Measurements from ENCODE around the gene PDE5A.

Gene PDE5A

DNA sequence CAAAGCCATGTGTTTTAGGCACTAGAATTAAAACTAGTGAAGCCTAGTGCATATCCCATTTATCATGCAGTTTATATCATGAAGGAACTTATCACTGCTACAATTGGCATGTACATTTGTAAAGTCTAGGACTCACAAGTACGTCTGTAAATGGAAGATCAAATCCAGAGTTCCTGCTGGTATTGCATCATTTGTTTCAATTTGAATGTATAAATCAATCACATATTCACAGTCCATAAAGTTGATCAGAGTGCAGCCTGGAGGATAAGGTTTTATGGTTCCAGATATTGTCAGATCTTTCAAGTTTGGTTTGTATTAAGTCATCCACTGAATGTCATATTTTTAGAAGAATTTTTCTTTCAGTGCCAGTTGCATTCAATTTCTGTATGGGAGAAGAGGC, 32.6 kb upstream of the PDE5A start:
- POLR2A ChIA-PET, result no interaction called here

DNA sequence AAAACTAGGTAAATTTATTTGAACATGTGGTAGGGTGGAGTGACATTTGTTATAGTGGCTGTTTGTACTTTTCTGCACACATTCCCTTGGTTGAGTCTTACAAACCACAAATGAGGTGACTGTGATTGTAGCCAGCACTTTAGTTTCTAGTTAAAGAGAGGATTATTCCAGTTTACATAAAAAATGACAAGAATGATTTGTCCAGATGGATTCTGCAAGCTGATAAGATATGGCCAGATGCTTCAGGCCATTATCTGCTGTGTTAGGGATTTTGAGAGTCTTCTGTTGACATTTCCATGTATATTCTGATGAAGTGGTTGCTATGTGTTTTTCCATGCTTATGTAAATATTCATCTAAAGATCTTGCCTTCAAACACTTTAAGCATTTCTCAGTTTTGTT, 31.0 kb upstream of the PDE5A start:
- DNase-seq (ENCODE audit: low read depth, low spot score), result peak; percentile 63
- CTCF ChIA-PET, result interaction anchor here (0.6 to 1.9 kb wide), 4 partner anchors 31 to 635 kb away, joined by 3 to 7 read pairs (median 5); partner anchors contain the start of gene PDE5A
- no peak overlapping the region for H3K4me3 ChIP-seq (ENCODE audit: low read depth, low read length)
- POLR2A ChIA-PET, result interaction anchor here (0.6 kb wide), 1 partner anchor 618 kb away, joined by 3 read pairs; no protein-coding TSS in a partner anchor
- TF ChIP-seq, protein P1, sequence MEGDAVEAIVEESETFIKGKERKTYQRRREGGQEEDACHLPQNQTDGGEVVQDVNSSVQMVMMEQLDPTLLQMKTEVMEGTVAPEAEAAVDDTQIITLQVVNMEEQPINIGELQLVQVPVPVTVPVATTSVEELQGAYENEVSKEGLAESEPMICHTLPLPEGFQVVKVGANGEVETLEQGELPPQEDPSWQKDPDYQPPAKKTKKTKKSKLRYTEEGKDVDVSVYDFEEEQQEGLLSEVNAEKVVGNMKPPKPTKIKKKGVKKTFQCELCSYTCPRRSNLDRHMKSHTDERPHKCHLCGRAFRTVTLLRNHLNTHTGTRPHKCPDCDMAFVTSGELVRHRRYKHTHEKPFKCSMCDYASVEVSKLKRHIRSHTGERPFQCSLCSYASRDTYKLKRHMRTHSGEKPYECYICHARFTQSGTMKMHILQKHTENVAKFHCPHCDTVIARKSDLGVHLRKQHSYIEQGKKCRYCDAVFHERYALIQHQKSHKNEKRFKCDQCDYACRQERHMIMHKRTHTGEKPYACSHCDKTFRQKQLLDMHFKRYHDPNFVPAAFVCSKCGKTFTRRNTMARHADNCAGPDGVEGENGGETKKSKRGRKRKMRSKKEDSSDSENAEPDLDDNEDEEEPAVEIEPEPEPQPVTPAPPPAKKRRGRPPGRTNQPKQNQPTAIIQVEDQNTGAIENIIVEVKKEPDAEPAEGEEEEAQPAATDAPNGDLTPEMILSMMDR (IDR thresholded peaks at IDR 0.05; ENCODE audit: insufficient read depth, low read length, missing control alignments), result no peak

More for the DNA sequence above, 32.6 kb upstream of the PDE5A start:
- H3K4me3 ChIP-seq (ENCODE audit: low read depth, low read length), result no peak overlapping the region
- CTCF ChIA-PET, result no interaction called here
- TF ChIP-seq, protein P1 (IDR thresholded peaks at IDR 0.05; ENCODE audit: insufficient read depth, low read length, missing control alignments), result no peak
- DNase-seq (ENCODE audit: low read depth, low spot score), result no peak

DNA sequence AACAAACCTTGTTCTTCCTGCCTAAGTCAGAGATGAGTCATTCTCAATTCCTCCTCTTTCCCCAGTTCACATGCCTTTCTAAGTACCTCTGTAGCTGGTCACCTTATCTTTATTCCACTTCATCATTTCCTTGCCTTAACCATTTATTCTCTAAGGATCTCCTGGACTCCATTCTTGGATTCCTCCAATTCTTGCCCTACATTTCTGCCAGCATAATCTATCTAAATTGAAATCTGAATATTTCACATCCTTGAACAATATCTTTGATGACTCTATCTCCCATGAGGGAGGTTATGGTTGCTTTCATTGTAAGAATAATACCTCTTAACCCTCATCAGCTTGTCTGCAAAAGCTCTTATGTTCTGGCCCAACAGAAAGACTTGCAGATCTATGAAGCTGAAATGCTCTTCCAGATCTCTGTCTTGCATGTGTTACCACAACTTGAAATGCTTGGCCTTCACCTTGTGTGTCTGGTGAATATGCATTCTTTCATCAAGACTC, 28.6 kb upstream of the PDE5A start:
- POLR2A ChIA-PET, result no interaction called here
- TF ChIP-seq, protein P1 (IDR thresholded peaks at IDR 0.05; ENCODE audit: insufficient read depth, low read length, missing control alignments), result no peak
- H3K4me3 ChIP-seq (ENCODE audit: low read depth, low read length), result no peak overlapping the region
- DNase-seq (ENCODE audit: low read depth, low spot score), result no peak
- CTCF ChIA-PET, result no interaction called here

DNA sequence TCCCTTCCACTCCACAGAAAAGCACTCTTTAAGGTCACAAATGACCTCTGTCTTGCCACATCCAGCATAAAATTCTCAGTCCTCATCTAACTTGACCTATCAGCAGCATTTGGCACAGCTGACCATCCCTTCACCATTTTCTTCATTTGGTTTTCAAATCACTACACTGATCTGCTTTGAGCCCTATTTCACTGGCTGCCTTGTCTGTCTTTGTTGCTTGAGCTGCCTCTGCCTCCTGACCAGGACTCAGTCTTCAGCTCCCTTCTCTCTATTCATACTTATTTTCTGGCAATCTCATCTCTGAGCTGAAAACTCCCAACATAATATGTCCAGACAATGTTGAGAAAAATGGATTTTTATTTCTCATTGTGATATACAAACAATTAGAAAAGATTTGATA, 27.7 kb upstream of the PDE5A start:
- H3K4me3 ChIP-seq (ENCODE audit: low read depth, low read length), result no peak overlapping the region
- ChIA-PET CTCF (interaction anchor here (1.3 to 2.3 kb wide), 2 partner anchors 28 to 343 kb away, joined by 5 to 6 read pairs; partner anchors contain the start of gene PDE5A), POLR2A (no interaction called here)
- TF ChIP-seq, protein P1 (IDR thresholded peaks at IDR 0.05; ENCODE audit: insufficient read depth, low read length, missing control alignments), result no peak
- no peak for DNase-seq (ENCODE audit: low read depth, low spot score)

DNA sequence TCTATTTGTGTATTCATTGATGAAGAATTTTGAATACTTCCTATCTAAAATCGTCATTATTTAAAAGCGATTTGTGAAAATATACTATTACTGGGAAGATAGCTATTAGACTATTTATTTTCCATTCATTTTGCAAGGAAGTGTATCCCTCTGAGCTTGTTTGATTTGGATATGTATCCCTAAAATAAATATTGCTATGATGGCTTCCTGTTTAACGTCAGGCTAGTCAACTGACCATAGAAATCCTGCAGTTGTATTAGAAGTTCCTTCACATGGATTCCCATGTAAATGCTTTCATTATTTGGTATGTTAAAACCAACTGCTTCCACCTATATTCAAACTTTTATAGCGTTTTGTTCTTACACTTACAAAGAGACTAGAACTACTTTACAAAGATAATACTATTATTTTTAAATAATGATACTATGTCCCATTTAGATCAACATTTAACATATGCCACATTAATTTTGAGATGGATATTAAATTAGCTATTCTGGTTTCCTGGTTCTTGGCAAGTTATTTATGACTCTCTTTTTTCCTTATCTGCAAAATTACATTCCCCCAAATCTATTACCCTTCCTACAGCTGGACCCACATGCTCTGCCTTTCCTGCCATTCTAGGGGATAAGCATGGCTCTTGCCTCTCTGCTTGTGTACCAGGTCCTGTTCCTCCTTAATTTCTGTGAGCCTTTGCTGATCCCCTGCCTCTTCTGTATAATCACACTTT, 26.7 kb upstream of the PDE5A start:
- TF ChIP-seq, protein P1 (IDR thresholded peaks at IDR 0.05; ENCODE audit: insufficient read depth, low read length, missing control alignments), result no peak
- POLR2A ChIA-PET, result no interaction called here
- H3K4me3 ChIP-seq (ENCODE audit: low read depth, low read length), result no peak overlapping the region
- no peak for DNase-seq (ENCODE audit: low read depth, low spot score)
- CTCF ChIA-PET, result interaction anchor here (1.3 to 2.3 kb wide), 2 partner anchors 27 to 342 kb away, joined by 5 to 6 read pairs; partner anchors contain the start of gene PDE5A

DNA sequence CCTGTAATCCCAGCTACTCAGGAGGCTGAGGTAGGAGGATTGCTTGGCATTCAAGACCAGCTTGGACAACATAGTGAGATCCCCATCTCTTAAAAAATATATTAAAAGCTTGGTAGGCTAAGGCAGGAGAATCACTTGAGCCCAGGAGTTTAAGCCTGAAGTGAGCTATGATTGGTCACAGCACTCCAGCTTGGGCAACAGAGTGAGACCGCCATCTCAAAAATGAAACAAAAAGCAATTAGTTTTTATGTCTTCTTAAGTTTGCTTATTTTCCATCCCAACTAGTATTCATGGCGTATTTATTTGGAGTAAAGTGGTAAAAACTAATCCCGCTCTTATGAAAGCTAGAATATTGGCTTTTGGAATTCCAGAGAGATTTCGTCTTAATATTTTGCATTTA, 25.4 kb upstream of the PDE5A start:
- POLR2A ChIA-PET, result no interaction called here
- DNase-seq (ENCODE audit: low read depth, low spot score), result no peak
- TF ChIP-seq, protein P1 (IDR thresholded peaks at IDR 0.05; ENCODE audit: insufficient read depth, low read length, missing control alignments), result no peak
- CTCF ChIA-PET, result interaction anchor here (0.7 to 2.3 kb wide), 4 partner anchors 9 to 340 kb away, joined by 3 to 12 read pairs (median 4); partner anchors contain the start of gene PDE5A
- H3K4me3 ChIP-seq (ENCODE audit: low read depth, low read length), result no peak overlapping the region
